ENCODE results near the gene AKAP8L.
"Not testable (repeated sequence)": the region's sequence is repeated elsewhere in the genome, so short reads cannot be mapped to it uniquely, and the experiment has no call there.

The AKAP8L gene

GRCh38 chr19:15400521-15401396 is 18.0 kb downstream of the AKAP8L start:
- TF ChIP-seq ZNF274 (IDR thresholded peaks at IDR 0.05; ENCODE audit: low read depth, low read length): no peak
- no peak overlapping the region for H3K4me3 ChIP-seq (ENCODE audit: low read length)

- TF ChIP-seq ZNF274 (IDR thresholded peaks at IDR 0.05; ENCODE audit: low read depth, low read length): no peak
- H3K4me3 ChIP-seq (ENCODE audit: low read length): no peak overlapping the region
These were observed 19.2 kb downstream of the AKAP8L start for GRCh38 chr19:15399635-15400034.

- no peak overlapping the region for H3K4me3 ChIP-seq (ENCODE audit: low read length)
- no peak for TF ChIP-seq ZNF274 (IDR thresholded peaks at IDR 0.05; ENCODE audit: low read depth, low read length)
These were observed 19.6 kb downstream of the AKAP8L start for GRCh38 chr19:15399234-15399515.

DNA sequence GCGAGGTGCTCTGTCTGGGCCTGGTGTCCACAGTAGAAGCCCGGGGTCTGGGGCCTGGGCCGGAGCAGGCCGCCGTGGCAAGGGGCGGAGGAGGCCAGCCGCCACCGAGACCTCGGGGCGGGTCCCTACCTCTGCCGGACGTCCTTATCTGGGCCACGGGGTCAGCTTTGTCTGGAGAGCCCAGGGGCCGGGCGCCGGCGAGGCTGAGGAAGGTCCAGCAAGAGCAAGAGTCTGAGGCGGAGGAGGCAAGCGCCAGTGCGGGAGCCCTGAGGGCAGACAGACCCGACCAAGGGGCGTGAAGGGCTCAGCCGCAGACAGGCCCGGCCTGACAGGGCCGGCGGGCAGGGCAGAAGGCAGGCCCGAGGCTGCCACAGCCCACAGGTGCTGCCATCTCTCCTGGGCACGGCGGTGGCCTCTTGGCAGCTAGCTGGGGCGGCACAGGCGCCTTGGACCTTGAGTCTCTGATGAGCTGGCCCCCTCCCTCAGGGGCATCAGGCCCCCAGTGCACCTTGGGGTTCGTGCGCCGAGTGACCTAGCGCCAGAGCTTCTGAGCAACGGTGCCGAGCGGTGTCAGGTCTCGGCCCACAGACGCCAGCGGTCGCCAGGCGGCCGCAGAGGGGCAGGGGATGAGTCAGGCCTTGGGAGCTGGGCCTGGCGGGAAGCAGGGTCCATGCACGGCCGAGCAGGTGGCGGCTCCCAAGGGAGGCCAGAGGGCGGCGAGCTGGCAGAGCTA is 20.1 kb downstream of the AKAP8L start:
- no peak overlapping the region for H3K4me3 ChIP-seq (ENCODE audit: low read length)
- no peak for TF ChIP-seq ZNF274 (IDR thresholded peaks at IDR 0.05; ENCODE audit: low read depth, low read length)

DNA sequence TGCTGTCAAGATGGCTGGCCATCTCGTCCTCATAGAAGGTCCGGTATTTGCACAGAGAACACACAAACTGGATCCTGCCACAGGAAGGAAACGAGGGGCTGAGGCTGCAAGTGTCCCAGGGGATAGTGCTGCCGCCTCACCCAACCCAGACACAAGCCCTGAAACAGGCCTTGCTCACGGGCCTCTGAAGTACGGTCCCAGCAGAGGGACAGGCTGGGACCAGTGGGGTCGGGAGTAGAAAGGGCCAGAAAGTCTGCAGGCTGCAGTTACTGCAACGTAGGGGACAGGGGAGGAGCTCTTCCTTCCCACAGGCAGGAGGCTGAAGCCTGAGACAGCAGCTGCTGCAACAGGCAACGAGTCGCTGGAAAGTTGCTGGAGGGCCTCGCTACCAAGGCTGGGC is 21.0 kb downstream of the AKAP8L start:
- no peak for TF ChIP-seq ZNF274 (IDR thresholded peaks at IDR 0.05; ENCODE audit: low read depth, low read length)
- H3K4me3 ChIP-seq (ENCODE audit: low read length): no peak overlapping the region

DNA sequence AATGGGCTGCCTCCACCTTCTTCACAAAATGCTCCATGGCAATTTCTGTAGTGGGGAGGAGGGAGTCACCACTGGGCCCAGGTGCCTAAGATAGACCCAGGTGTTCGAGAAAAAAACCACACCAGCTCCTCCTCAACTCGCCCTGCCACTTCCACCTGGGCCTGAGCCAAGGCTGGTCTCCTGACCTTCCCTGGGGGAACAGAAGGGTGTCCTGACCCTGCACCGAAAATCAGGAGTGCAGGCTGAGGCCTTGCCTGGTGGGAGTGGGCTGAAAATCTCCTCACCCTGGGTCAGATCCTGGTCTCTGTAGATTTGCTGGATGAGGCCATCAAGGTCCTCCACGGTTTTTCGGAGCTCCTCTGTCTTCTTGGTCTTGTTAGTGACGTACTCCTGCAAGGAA is 21.6 kb downstream of the AKAP8L start:
- no peak overlapping the region for H3K4me3 ChIP-seq (ENCODE audit: low read length)
- no peak for TF ChIP-seq ZNF274 (IDR thresholded peaks at IDR 0.05; ENCODE audit: low read depth, low read length)

DNA sequence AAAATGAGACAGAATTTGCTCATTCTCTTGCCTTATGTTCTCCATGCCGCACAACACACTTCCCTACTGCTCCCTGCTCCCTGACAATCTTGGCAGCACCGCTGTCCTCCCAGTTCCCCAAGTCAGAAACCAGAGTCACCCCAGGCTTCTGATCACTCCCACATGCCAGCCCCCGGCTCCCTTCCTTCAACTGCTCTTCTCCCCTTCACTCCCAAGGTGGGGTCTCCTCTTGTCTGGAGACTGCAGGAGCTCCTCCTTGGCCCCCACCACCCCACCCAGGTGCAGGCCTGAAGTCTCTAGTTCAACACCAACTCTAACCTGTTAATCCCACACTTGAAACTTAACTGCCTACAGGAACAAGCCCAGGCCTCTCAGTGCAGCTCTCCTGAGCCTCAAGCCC is 22.4 kb downstream of the AKAP8L start:
- no peak for TF ChIP-seq ZNF274 (IDR thresholded peaks at IDR 0.05; ENCODE audit: low read depth, low read length)
- H3K4me3 ChIP-seq (ENCODE audit: low read length): no peak overlapping the region

DNA sequence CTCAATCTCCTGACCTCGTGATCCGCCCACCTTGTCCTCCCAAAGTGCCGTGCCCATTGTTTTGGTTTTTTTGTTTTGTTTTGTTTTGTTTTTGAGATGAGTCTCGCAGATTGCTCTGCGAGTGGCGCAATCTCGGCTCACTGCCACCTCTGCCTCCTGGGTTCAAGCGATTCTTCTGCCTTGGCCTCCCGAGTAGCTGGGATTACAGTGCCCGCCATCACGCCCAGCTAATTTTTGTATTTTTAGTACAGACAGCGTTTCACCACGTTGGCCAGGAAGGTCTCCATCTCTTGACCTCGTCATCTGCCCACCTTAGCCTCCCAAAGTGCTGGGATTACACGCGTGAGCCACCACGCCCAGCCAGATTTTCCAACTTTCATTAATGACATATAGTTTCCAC is 23.5 kb downstream of the AKAP8L start:
- H3K4me3 ChIP-seq (ENCODE audit: low read length): not testable (repeated sequence)

GRCh38 chr19:15394426-15394825 is 24.4 kb downstream of the AKAP8L start:
- no peak for TF ChIP-seq ZNF274 (IDR thresholded peaks at IDR 0.05; ENCODE audit: low read depth, low read length)
- H3K4me3 ChIP-seq (ENCODE audit: low read length): no peak overlapping the region

GRCh38 chr19:15393963-15394362 is 24.8 kb downstream of the AKAP8L start:
- H3K4me3 ChIP-seq (ENCODE audit: low read length): no peak overlapping the region
- no peak for TF ChIP-seq ZNF274 (IDR thresholded peaks at IDR 0.05; ENCODE audit: low read depth, low read length)

DNA sequence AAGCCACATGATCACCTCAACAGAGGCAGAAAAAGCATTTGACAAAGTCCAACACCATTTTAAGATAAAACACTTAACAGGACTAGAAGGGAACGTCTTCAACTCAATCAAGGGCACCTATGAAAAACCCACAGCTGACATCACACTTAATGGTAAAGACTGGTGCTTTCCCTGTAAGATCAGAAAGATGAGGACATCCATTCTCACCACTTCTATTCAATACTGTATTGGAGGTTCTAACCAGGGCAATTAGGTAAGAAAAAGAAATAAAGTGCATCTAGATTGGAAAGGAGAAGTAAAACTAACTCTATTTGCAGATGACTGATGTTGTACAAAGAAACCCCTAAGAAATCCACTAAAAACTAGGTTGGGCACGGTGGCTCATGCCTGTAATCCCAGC is 28.0 kb downstream of the AKAP8L start:
- TF ChIP-seq ZNF274 (IDR thresholded peaks at IDR 0.05; ENCODE audit: low read depth, low read length): no peak
- H3K4me3 ChIP-seq (ENCODE audit: low read length): no peak overlapping the region

- TF ChIP-seq ZNF274 (IDR thresholded peaks at IDR 0.05; ENCODE audit: low read depth, low read length): no peak
- H3K4me3 ChIP-seq (ENCODE audit: low read length): no peak overlapping the region
These were observed 36.9 kb downstream of the AKAP8L start for GRCh38 chr19:15381864-15382263.

DNA sequence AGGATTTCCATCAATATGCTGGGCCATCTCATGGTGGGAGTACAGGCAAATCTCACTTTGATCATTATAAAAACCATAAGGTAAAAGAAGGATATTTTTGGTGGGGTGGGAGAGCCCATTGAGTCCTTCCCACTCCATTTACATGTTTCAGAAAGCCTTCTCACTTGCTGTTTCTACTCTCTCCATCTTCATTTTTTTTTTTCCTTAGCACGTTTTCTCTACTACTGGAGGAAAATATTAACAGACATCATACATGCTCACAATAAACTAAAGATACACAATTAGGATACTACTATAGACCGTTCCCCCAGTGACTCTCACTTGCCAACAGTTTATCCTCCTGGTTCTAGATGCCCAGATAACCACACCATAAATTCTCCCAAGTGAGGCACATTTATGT is 37.4 kb downstream of the AKAP8L start:
- no peak for TF ChIP-seq ZNF274 (IDR thresholded peaks at IDR 0.05; ENCODE audit: low read depth, low read length)

DNA sequence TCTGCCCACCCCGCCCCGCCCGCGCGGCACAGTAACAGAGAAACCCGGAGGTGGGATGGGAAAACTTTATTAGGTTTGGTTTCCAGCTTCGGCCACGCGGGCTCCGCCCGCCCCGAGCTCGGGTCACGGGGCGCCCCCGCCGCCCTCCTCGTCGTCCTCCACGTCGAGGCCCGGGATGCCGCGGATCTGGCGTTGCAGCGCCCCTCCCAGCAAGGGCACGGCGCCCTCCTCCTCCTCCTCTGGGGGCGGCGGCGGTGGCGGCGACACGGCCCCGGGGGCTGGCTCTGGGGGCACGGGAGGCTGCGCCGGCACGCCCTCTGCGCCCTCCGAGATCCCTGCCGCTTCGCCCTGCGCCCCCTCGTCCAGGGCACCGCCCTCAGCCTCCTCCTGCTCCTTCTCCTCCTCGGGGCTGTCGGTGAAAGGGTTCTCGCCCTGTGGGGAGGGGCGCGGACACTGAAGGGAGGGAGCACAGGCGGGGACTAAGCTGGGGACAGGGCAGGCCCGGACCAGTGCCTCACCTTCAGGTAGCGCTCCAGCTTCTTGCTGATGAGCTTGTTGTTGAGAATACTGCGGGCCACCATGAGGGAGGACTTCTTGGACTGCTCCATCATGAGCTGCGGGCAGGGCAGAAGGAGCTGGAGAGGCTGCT is 38.7 kb downstream of the AKAP8L start:
- H3K4me3 ChIP-seq (ENCODE audit: low read length): peak overlapping the region; percentile 53; the same call in 1 of the 2 replicates
- no peak for TF ChIP-seq ZNF274 (IDR thresholded peaks at IDR 0.05; ENCODE audit: low read depth, low read length)

More for the DNA sequence above, 37.4 kb downstream of the AKAP8L start:
- H3K4me3 ChIP-seq (ENCODE audit: low read length): no peak overlapping the region

Measured in GM08714 (cell line).